ENCODE measurements around the gene ADAMTS15.

Gene ADAMTS15

GRCh38 chr11:130518164-130518680 is 69.8 kb downstream of the ADAMTS15 start:
- DNase-seq, result no peak

GRCh38 chr11:130519128-130519932 is 70.9 kb downstream of the ADAMTS15 start:
- DNase-seq, result no peak

- no peak for DNase-seq
Measured at GRCh38 chr11:130520271-130520671, 71.8 kb downstream of the ADAMTS15 start.

GRCh38 chr11:130522284-130522961 is 74.0 kb downstream of the ADAMTS15 start:
- DNase-seq, result no peak

- DNase-seq, result no peak
Measured at GRCh38 chr11:130523166-130523565, 74.7 kb downstream of the ADAMTS15 start.

- no peak for DNase-seq
Measured at GRCh38 chr11:130523609-130524008, 75.2 kb downstream of the ADAMTS15 start.

- no peak for DNase-seq
Measured at GRCh38 chr11:130524132-130524790, 75.8 kb downstream of the ADAMTS15 start.

GRCh38 chr11:130525307-130525706 is 76.9 kb downstream of the ADAMTS15 start:
- DNase-seq, result no peak
